ENCODE results near the gene ZNF621. TPM values are rescaled to one million over a fixed set of nuclear protein-coding genes. Genes with fewer than 3 reads are reported as not detected.
A peak's percentile ranks its signal among the peaks of the same experiment; 100 is the strongest.

Gene ZNF621
- total RNA-seq, 1 donor from 2014 or later = 5.1 TPM

DNA sequence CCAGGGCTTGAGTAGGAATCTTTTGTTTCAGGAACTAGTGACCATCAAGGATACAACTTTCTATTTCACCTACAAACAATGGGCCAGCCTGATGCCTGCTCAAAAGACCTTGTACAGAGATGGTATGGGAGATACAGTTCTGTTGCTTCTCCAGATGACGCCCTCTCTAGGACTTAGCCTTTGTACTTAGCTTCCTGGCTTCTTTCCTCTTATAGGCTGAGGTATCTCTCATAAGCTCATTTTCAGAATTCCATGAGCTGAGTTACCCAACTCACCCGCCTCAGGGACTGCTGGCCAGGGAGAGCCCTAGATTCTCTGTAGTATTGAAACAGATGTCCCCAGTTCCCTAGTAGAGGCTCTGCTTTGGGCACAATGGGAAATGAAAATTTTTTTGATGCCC lies 27.5 kb upstream of the ZNF621 start:
- DNase-seq (ENCODE audit: low read depth) = no peak
- TF ChIP-seq, protein P1, sequence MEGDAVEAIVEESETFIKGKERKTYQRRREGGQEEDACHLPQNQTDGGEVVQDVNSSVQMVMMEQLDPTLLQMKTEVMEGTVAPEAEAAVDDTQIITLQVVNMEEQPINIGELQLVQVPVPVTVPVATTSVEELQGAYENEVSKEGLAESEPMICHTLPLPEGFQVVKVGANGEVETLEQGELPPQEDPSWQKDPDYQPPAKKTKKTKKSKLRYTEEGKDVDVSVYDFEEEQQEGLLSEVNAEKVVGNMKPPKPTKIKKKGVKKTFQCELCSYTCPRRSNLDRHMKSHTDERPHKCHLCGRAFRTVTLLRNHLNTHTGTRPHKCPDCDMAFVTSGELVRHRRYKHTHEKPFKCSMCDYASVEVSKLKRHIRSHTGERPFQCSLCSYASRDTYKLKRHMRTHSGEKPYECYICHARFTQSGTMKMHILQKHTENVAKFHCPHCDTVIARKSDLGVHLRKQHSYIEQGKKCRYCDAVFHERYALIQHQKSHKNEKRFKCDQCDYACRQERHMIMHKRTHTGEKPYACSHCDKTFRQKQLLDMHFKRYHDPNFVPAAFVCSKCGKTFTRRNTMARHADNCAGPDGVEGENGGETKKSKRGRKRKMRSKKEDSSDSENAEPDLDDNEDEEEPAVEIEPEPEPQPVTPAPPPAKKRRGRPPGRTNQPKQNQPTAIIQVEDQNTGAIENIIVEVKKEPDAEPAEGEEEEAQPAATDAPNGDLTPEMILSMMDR (conservative IDR thresholded peaks at IDR 0.05; ENCODE audit: low read depth, low read length) = no peak
- no peak overlapping the region for H3K4me3 ChIP-seq (ENCODE audit: low read depth, low read length)

GRCh38 chr3:40499952-40500351 lies 24.8 kb upstream of the ZNF621 start:
- DNase-seq (ENCODE audit: low read depth) = no peak
- H3K4me3 ChIP-seq (ENCODE audit: low read depth, low read length) = no peak overlapping the region
- TF ChIP-seq, protein P1 (conservative IDR thresholded peaks at IDR 0.05; ENCODE audit: low read depth, low read length) = no peak

DNA sequence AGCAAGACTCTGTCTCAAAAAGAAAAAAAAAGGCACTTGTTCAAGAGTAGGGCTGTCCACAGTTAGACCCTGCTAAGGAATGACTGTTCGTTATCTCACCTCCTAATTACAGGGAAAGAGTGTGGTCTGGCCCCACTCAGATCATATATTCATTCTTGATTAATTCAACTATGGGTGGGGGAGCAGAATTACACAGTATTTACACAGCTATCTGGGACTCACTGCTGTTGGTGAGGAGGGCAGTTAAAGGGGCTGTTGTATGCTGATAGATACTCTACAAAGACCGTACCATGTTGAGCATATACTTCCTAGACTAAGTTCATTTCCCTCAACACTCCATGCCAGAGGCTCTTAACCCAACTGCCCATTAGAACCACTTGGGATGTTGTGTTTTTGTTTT lies 22.7 kb upstream of the ZNF621 start:
- no peak overlapping the region for H3K4me3 ChIP-seq (ENCODE audit: low read depth, low read length)
- TF ChIP-seq, protein P1 (conservative IDR thresholded peaks at IDR 0.05; ENCODE audit: low read depth, low read length) = no peak
- no peak for DNase-seq (ENCODE audit: low read depth)

DNA sequence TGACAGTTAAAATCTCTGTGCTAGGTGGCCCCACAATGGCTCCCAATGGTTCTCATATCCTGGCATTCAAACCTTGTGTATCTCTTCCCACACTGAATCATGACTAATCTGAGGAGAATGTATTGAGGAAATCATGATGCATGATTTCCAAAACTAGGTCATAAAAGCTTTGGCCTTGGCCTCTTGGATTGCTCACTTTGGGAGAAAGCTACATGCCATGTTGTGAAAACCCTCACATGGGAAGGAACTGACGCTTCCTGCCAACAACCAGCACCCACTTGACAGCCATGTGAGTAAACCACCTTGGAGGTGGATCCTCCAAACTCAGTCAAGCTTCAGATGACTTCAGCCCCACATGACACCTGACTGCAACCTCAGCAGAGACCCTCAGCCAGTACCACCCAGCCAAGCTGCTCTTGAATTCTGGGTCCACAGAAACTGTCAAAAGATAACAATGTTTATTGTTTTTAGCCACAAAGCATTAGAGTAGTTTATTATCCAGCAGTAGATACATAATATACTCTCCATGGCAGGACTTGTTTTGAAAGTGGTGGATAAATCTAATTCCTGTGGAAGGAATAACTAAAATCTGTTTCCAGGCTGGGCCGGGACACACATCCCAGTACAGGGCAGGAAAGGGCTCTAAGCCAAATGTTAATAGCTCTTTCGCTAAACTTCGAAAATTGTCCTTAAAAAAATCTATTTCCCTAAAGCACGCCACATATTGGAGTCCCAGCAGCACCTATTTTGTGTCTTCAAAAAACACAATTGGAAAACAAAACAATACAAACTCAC lies 19.9 kb upstream of the ZNF621 start:
- H3K4me3 ChIP-seq (ENCODE audit: low read depth, low read length) = no peak overlapping the region
- DNase-seq (ENCODE audit: low read depth) = peak; percentile 98
- TF ChIP-seq, protein P1 (conservative IDR thresholded peaks at IDR 0.05; ENCODE audit: low read depth, low read length) = no peak

- DNase-seq (ENCODE audit: low read depth) = no peak
- TF ChIP-seq, protein P1 (conservative IDR thresholded peaks at IDR 0.05; ENCODE audit: low read depth, low read length) = peak; percentile 50
- peak within 1 kb of the TSS; percentile 81 for H3K4me3 ChIP-seq (ENCODE audit: low read depth, low read length)
Measured at GRCh38 chr3:40505599-40506462, 18.9 kb upstream of the ZNF621 start, which contains the start of gene ZNF620. ZNF620 (plus strand) TSS chr3:40506039; CDS start chr3:40506353, 314 bp downstream.

DNA sequence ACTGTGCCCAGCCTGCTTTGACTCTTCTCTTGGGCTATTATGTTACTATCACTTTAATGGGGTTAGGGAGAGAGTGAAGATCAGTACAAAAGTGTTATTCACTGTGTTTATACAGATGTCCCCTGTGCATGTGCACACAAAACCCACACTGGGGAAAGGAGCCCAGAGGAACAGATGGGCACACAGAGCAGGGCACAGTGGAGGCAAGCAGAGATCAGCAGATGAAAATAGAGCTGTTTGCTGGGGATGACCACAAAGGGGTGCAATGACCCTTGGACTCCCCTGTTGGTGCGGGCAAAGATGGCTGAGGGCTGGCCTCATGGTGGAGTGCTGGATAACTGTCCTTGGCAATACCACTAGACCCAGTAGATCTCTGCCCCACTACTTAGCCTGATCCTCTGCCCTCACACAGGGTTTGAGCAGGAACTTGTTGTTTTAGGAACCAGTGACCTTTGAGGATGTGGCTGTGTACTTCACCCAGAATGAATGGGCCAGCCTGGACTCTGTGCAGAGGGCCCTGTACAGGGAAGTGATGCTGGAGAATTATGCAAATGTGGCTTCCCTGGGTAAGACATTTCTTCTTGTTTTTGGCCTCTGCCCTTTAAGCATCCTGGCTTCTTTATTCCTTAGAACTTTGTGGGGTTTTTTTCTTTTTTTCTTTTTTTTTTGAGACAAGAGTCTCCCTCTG lies 13.6 kb upstream of the ZNF621 start:
- DNase-seq (ENCODE audit: low read depth) = no peak
- TF ChIP-seq, protein P1 (conservative IDR thresholded peaks at IDR 0.05; ENCODE audit: low read depth, low read length) = no peak
- no peak overlapping the region for H3K4me3 ChIP-seq (ENCODE audit: low read depth, low read length)
